K562 (cell line): ENCODE data around the gene ITPR1. TPM values are rescaled to one million over a fixed set of nuclear protein-coding genes. Genes with fewer than 3 reads are reported as not detected.
A peak's percentile ranks its signal among the peaks of the same experiment; 100 is the strongest.

Source experiments
- ATAC-seq: fragments of 200-7000 bp; cut with Tn5 transposase; 3 replicates; pipeline ENCODE4 v1.9.1; 2020; ENCODE audit warnings: moderate library complexity
- BruUV-seq: library from RNA; stranded (reverse); fragments of 400-500 nt; replicated peaks from 2 replicates; lab custom pipeline; 2021; lab: Mats Ljungman, UMichigan
- CTCF ChIA-PET: fragments of 300-600 bp; formaldehyde crosslinking; extraction: SDS; loops from one replicate; lab custom pipeline; 2021; ENCODE audit warnings: low intra/inter-chr PET ratio; lab: Yijun Ruan, JAX
- POLR2A ChIA-PET: fragments of 300-600, 350-650 bp; sonication (Branson Sonifier 250); formaldehyde crosslinking; extraction: SDS; loops from one replicate; lab custom pipeline; 2021; ENCODE audit warnings: antibody characterized with exemption, inconsistent platforms; lab: Yijun Ruan, JAX
- DNase-seq, 4 experiments: peaks; one replicate each; pipeline versions ENCODE4 v3.0.0 to v3.0.0-alpha.2; 2011 to 2018; ENCODE audit warnings: low spot score in 3 of 4, mixed read lengths in 3 of 4; ENCODE audit errors: extremely low read depth in 1 of 4
- FAIRE-seq: peaks from 2 replicates; lab custom pipeline; 2011; peaks lifted over from hg19 to GRCh38; lab: Jason Lieb, UNC
- H2AFZ ChIP-seq: 2 replicates; pipeline ENCODE4 v1.6.0; 2011; ENCODE audit warnings: low read depth, low read length, control low read depth, inconsistent platforms
- H3K27ac ChIP-seq: fragments of 200-600 bp; 3 replicates; pipeline ENCODE4 v1.8.0; 2011; ENCODE audit warnings: low read depth, mild to moderate bottlenecking, control low read depth, inconsistent platforms, low read length, moderate library complexity, mixed read lengths; ENCODE audit errors: extremely low read depth
- H3K27me3 ChIP-seq, 2 experiments: fragments of 300-600 bp in 1 of 2; 2 replicates in 1 of 2; 3 replicates in 1 of 2; pipeline versions ENCODE4 v1.6.0 to v1.8.0; 2011; ENCODE audit warnings: inconsistent platforms in 2 of 2, low read length in 2 of 2, mild to moderate bottlenecking in 1 of 2, mixed read lengths in 1 of 2, moderate library complexity in 1 of 2; ENCODE audit not compliant: control insufficient read depth in 2 of 2, insufficient read depth in 2 of 2
- H3K36me3 ChIP-seq: fragments of 300-600 bp; 3 replicates; pipeline ENCODE4 v1.8.0; 2011; ENCODE audit warnings: mild to moderate bottlenecking, low read length, inconsistent platforms; ENCODE audit not compliant: control insufficient read depth, insufficient read depth
- H3K4me1 ChIP-seq, 2 experiments: fragments of 200-600 bp in 1 of 2; replicated peaks in 1 of 2; 2 replicates in 1 of 2; 3 replicates in 1 of 2; pipeline versions ENCODE4 v1.5.1 to v1.8.0; 2011; ENCODE audit warnings: inconsistent platforms in 2 of 2, low read length in 2 of 2, mild to moderate bottlenecking in 1 of 2, mixed read lengths in 1 of 2, moderate library complexity in 1 of 2; ENCODE audit not compliant: control insufficient read depth in 2 of 2, insufficient read depth in 2 of 2
- H3K4me2 ChIP-seq: 2 replicates; pipeline ENCODE4 v1.6.1; 2011; ENCODE audit warnings: low read length, control low read depth, inconsistent platforms, mixed read lengths; ENCODE audit not compliant: insufficient read depth
- H3K4me3 ChIP-seq: fragments of 200-600 bp; sonication (generic), shearing (Covaris generic); 2 replicates; pipeline ENCODE4 v1.5.1; 2016; ENCODE audit warnings: control low read depth, inconsistent platforms
- H3K79me2 ChIP-seq: fragments of 200-600 bp; 3 replicates; pipeline ENCODE4 v1.8.0; 2011; ENCODE audit warnings: low read length, inconsistent platforms; ENCODE audit not compliant: control insufficient read depth, insufficient read depth
- H3K9ac ChIP-seq, 2 experiments: 2 replicates each; pipeline versions ENCODE4 v1.6.0 to v1.6.1; 2011; ENCODE audit warnings: low read depth in 2 of 2, low read length in 2 of 2, control low read depth in 1 of 2, inconsistent platforms in 1 of 2, mild to moderate bottlenecking in 1 of 2, mixed read lengths in 1 of 2; ENCODE audit not compliant: insufficient read depth in 1 of 2
- H3K9me1 ChIP-seq: one replicate; pipeline ENCODE4 v1.6.0; 2011; ENCODE audit warnings: inconsistent platforms, mild to moderate bottlenecking, low read length, moderate library complexity; ENCODE audit not compliant: control insufficient read depth, insufficient read depth
- H3K9me3 ChIP-seq: replicated peaks from 2 replicates; pipeline ENCODE4 v1.5.1; 2011; ENCODE audit warnings: low read depth, low read length, inconsistent platforms; ENCODE audit not compliant: control insufficient read depth, insufficient read depth
- H4K20me1 ChIP-seq: replicated peaks from 2 replicates; pipeline ENCODE4 v1.6.1; 2011; ENCODE audit warnings: low read length, inconsistent platforms, mixed read lengths; ENCODE audit not compliant: control insufficient read depth, insufficient read depth
- PML ChIP-seq: IDR thresholded peaks from 2 replicates; pipeline ENCODE4 v1.6.1; 2012; ENCODE audit warnings: low read length, inconsistent platforms
- RAD21 ChIP-seq, 2 experiments: fragments of 250-450 bp in 1 of 2; fragments of 450-650 bp in 1 of 2; sonication (Bioruptor Pico) in 1 of 2; formaldehyde crosslinking in 1 of 2; IDR thresholded peaks in 1 of 2; conservative IDR thresholded peaks in 1 of 2; 2 replicates each; pipeline versions ENCODE4 v1.4.0 to v1.8.0; 2020 to 2022; ENCODE audit warnings: mild to moderate bottlenecking in 2 of 2, moderate library complexity in 1 of 2
- STAG1 ChIP-seq: sonication (generic); formaldehyde crosslinking; IDR thresholded peaks from 2 replicates; pipeline ENCODE4 v1.5.0; 2020; ENCODE audit warnings: missing genetic modification reagents, borderline replicate concordance
- XRCC5 ChIP-seq: fragments of 200-400 bp; formaldehyde crosslinking; IDR thresholded peaks from 2 replicates; pipeline ENCODE4 v1.6.1; 2017; ENCODE audit warnings: low read depth, mild to moderate bottlenecking, low read length
- ZNF133 ChIP-seq: fragments of 250-450 bp; sonication (Bioruptor Pico); IDR thresholded peaks from 2 replicates; pipeline ENCODE4 v1.4.0; 2020; ENCODE audit warnings: mild to moderate bottlenecking
- WGBS: fragments of 100-300 bp; shearing (Covaris generic); methylation state at CpG from one replicate; pipeline ENCODE4 v1.1.6; 2016; ENCODE audit warnings: low coverage, mixed read lengths; ENCODE audit not compliant: insufficient coverage; ENCODE audit errors: missing lambda C conversion rate; 5-methylcytosine and 5-hydroxymethylcytosine counted together
- in situ Hi-C: fragments of 300-500 bp; cut with MboI; formaldehyde crosslinking; loops from 4 replicates; pipeline ENCODE4 v1.15.0; 2018; ENCODE audit warnings: inconsistent platforms, mixed read lengths
- intact Hi-C: fragments of 100-400 bp; cut with micrococcal nuclease; formaldehyde crosslinking; loops from 2 replicates; pipeline ENCODE4 v1.14.2; 2022
- polyA plus RNA-seq, 8 experiments: library from polyadenylated mRNA; depleted of rRNA in 4 of 8; stranded (reverse) in 5 of 8; unstranded in 3 of 8; fragments of >200 nt; fragmentation: Nextera tagmentation in 2 of 8; fragmentation: Illumina TruSeq in 1 of 8; extraction: Ambion mirVana in 2 of 8; extraction: Trizol in 1 of 8; gene quantifications; 2 replicates each; pipeline versions ENCODE4 v1.2.1 to v1.2.3, GENCODE V29; 2011 to 2014; ENCODE audit warnings: inconsistent platforms in 1 of 8, missing spikeins in 1 of 8
- total RNA-seq, 7 experiments: library from RNA; depleted of rRNA in 6 of 7; stranded (reverse); fragments of >200 nt in 6 of 7; fragmentation: Illumina TruSeq in 2 of 7; extraction: Trizol in 2 of 7; gene quantifications; 2 replicates each; pipeline versions ENCODE4 v1.2.1 to v1.2.3, GENCODE V29; 2011 to 2021; ENCODE audit warnings: low replicate concordance in 1 of 7
- TF ChIP-seq, protein P1 (sequence below): IDR thresholded peaks from 3 replicates; pipeline ENCODE4 v1.6.1; 2011; ENCODE audit warnings: borderline replicate concordance, mild to moderate bottlenecking, moderate library complexity; ENCODE audit not compliant: insufficient read length; ENCODE audit errors: extremely low read depth
- TF ChIP-seq, protein P2 (sequence below), 3 experiments: IDR thresholded peaks in 2 of 3; conservative IDR thresholded peaks in 1 of 3; 2 replicates each; pipeline ENCODE4 v1.5.1; 2011 to 2012; ENCODE audit warnings: low read length in 3 of 3, mild to moderate bottlenecking in 3 of 3, control low read depth in 2 of 3, improper control_type of control experiment in 1 of 3, inconsistent platforms in 1 of 3, low read depth in 1 of 3, mixed read lengths in 1 of 3, moderate library complexity in 1 of 3; ENCODE audit not compliant: insufficient read depth in 2 of 3

Gene ITPR1
- total and polyA plus RNA-seq, 9 of the 15 experiments (the other 6 are each of a cell fraction or from before 2014, with no cell fraction given): 22.4 to 40.0 (median 27.4) TPM

DNA sequence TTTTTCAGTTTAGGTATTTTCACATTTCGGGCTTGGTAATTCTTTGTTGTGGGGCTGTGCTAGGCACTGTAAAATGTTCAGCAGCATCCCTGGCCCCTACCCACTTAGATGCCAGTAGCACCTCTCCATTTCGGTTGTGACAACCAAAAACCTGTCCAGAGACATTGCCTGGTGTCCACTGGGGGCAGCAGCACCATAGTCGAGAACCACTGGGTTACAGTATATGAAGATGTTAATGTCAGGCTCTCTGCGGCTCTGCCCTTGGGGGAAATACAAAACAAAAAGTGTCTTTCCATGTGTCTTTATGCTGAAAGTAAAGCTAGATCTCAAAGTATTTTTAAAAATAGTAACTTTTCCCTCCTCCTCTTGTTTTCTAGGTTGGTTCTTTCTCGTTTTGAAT lies 177.2 kb downstream of the ITPR1 start:
- FAIRE-seq (peak; percentile 86), DNase-seq (peak; percentile 44 to 55 (median 46)), ATAC-seq (peak; percentile 97)
- intact Hi-C loops: no loop called here
- Histone ChIP-seq H3K36me3 (peaks cover 31% of the 10 kb centered on the region; the same call in 2 of the 3 replicates), H3K4me1 (no peaks in the 10 kb centered on the region), H2AFZ (no peak overlapping the region), H3K27ac (no peak overlapping the region), H3K4me3 (no peak overlapping the region), H4K20me1 (no peaks in the 10 kb centered on the region), H3K79me2 (no peaks in the 10 kb centered on the region), H3K4me2 (no peak overlapping the region), H3K9ac (no peak overlapping the region), H3K9me3 (no peaks in the 10 kb centered on the region), H3K27me3 (no peaks in the 10 kb centered on the region), H3K9me1 (no peaks in the 10 kb centered on the region)
- TF ChIP-seq PML: no peak
- no peak for TF ChIP-seq ZNF133 (CRISPR knock-in tag)
- TF ChIP-seq XRCC5: 0 out of 2 replicates have a peak, but pooled peaks have one; percentile 52
- TF ChIP-seq, protein P1, sequence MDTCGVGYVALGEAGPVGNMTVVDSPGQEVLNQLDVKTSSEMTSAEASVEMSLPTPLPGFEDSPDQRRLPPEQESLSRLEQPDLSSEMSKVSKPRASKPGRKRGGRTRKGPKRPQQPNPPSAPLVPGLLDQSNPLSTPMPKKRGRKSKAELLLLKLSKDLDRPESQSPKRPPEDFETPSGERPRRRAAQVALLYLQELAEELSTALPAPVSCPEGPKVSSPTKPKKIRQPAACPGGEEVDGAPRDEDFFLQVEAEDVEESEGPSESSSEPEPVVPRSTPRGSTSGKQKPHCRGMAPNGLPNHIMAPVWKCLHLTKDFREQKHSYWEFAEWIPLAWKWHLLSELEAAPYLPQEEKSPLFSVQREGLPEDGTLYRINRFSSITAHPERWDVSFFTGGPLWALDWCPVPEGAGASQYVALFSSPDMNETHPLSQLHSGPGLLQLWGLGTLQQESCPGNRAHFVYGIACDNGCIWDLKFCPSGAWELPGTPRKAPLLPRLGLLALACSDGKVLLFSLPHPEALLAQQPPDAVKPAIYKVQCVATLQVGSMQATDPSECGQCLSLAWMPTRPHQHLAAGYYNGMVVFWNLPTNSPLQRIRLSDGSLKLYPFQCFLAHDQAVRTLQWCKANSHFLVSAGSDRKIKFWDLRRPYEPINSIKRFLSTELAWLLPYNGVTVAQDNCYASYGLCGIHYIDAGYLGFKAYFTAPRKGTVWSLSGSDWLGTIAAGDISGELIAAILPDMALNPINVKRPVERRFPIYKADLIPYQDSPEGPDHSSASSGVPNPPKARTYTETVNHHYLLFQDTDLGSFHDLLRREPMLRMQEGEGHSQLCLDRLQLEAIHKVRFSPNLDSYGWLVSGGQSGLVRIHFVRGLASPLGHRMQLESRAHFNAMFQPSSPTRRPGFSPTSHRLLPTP: no peak
- peak in 1 of 2 experiments; percentile 33; a peak in 2 of 4 replicates for TF ChIP-seq RAD21 (CRISPR knock-in tag; conservative IDR thresholded peaks at IDR 0.05 in 1 of 2, IDR thresholded peaks at IDR 0.05 in 1 of 2)
- TF ChIP-seq STAG1: peak; percentile 57; the same call in 1 of the 2 replicates
- TF ChIP-seq, protein P2, sequence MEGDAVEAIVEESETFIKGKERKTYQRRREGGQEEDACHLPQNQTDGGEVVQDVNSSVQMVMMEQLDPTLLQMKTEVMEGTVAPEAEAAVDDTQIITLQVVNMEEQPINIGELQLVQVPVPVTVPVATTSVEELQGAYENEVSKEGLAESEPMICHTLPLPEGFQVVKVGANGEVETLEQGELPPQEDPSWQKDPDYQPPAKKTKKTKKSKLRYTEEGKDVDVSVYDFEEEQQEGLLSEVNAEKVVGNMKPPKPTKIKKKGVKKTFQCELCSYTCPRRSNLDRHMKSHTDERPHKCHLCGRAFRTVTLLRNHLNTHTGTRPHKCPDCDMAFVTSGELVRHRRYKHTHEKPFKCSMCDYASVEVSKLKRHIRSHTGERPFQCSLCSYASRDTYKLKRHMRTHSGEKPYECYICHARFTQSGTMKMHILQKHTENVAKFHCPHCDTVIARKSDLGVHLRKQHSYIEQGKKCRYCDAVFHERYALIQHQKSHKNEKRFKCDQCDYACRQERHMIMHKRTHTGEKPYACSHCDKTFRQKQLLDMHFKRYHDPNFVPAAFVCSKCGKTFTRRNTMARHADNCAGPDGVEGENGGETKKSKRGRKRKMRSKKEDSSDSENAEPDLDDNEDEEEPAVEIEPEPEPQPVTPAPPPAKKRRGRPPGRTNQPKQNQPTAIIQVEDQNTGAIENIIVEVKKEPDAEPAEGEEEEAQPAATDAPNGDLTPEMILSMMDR (IDR thresholded peaks at IDR 0.05 in 2 of 3, conservative IDR thresholded peaks at IDR 0.05 in 1 of 3; ENCODE audit: insufficient read depth in 2 of 3, low read depth in 1 of 3, low read length in 3 of 3): peak; percentile 61 to 76 (median 66)
- in situ Hi-C loops: no loop called here
- 43% methylated on average over 5 of the region's 5 CpGs for WGBS
- ChIA-PET CTCF (no interaction called here), POLR2A (no interaction called here)
- no TSS peak for BruUV-seq
